CD4-positive, alpha-beta T cell treated with Interleukin-4 for 4 hours (primary cell): ENCODE results near the gene EXOSC7.

Experiments
- DNase-seq: peaks from one replicate; pipeline ENCODE4 v3.0.0-alpha.2; 2020

Gene EXOSC7

DNA sequence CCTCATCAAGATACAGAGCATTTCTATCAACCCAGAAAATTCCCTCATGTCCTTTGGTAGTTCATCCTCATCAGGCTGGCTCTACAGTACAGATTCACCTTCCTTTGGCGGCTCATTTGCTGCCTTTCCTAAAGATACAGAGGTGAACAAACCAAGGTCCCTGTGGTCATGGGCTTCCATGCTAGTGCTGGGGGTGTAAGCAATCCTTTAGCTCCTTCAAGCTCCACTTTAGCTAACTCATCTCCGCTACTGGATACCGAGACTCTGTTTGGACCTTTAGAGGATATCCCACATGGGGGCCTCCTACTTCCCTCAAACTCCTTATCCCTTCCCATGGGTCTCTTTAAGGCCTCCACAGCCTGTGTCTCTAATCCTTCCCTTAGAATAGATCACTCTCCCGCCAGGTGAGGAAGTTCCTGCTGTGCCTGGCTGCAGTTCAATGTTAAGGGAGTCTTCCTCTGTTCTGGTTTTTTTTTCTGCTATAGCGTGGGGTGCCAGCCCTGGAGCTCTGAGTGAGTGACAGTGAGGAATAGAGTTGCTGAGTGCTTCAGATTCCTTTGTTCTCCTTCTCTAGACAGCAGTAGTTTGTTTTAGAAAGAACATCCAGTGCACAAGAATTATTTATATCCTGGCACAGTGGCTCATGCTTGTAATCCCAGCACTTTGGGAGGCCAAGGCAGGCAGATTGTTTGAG, 80.7 kb downstream of the EXOSC7 start:
- DNase-seq = no peak

DNA sequence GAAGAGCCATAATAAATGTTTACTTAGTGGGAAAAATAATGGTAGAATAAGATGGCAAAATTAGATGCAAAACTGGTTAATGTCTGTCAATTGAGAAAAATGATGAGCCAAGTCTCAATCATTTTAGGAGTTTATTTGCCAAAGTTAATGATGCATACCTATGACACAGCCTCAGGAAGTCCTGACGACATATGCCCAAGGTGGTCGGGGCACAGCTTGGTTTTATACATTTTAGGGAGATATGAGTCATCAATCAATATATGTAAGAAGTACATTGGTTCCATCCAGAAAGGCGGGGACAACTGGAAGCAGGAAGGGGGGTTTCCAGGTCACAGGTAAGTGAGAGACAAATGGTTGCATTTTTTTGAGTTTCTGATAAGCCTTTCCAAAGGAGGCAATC, 81.5 kb downstream of the EXOSC7 start:
- no peak for DNase-seq

DNA sequence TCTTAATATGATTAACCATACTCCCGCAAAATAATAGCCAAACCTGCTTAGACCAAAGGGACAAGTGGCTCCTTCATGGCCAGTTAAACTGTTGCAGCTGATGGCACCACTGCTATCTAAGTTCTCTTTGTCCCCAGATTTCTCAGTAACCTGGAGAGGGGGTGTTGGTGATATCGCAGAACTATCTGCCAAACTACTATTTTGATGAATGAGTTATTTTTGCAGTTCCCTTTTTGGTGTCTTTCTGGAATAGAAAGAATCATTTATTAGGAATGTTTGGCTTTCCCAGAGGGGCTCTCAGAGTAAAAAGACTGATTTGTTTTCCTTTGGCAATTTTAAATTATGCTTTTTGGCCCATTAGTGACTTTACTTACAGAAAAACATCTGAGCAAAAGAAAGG, 83.1 kb downstream of the EXOSC7 start:
- DNase-seq = no peak

DNA sequence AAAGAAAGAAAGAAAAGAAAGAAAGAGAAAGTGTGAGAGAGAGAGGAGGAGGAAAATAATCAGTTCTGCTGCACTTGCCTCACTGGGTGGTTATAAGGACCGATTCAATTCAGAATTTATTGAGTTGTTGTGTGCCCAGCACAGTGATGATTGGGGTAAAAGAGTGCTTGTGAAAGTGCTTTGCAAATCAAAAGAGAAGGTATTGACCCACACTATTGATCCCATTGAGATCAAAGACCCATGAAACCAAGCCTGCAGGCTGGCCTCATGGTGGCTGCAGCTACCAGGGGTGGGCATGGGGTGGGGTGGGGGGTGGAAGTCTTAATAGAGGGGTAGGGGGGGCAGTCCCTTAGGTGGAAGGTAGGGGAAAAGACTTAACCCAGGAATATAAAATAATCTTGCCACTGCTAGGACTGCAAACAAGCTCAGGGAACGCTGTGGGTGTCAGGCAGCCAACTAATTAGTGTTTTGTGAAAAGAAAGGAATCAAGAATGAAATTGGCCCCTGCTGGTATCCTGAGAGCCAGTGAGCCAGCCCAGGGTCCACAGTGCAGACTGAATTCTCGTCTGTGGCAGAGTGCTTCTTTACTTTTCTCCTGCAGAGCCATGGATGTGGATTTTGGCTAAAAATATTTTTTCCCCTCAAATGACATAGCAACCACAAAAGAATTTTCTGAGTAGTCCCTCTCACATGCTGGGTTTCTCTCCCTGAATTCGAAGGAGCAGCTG, 84.3 kb downstream of the EXOSC7 start:
- DNase-seq = no peak
